Nephron progenitor cell (in vitro differentiated cells): ENCODE data around the gene PALD1.
A peak's percentile ranks its signal among the peaks of the same experiment; 100 is the strongest.

ENCODE experiments used
- DNase-seq: peaks from one replicate; pipeline ENCODE4 v3.0.0; 2021
- H3K27ac Mint-ChIP-seq: 2 replicates; pipeline ENCODE4 v1.8.0; 2021; ENCODE audit warnings: mild to moderate bottlenecking, moderate library complexity, mixed read lengths
- H3K27me3 Mint-ChIP-seq: 2 replicates; pipeline ENCODE4 v1.8.0; 2021; ENCODE audit warnings: mild to moderate bottlenecking, low read depth, mixed read lengths; ENCODE audit not compliant: poor library complexity
- H3K36me3 Mint-ChIP-seq: 2 replicates; pipeline ENCODE4 v1.8.0; 2021; ENCODE audit warnings: low read depth, mixed read lengths
- H3K4me1 Mint-ChIP-seq: 2 replicates; pipeline ENCODE4 v1.8.0; 2021; ENCODE audit warnings: mixed read lengths
- H3K4me3 Mint-ChIP-seq: 2 replicates; pipeline ENCODE4 v1.8.0; 2021; ENCODE audit warnings: mild to moderate bottlenecking, moderate library complexity, mixed read lengths
- H3K9me3 Mint-ChIP-seq: 2 replicates; pipeline ENCODE4 v1.8.0; 2021; ENCODE audit warnings: mild to moderate bottlenecking, moderate library complexity, mixed read lengths
- CTCF ChIP-seq: fragments of 200-600 bp; sonication (generic); IDR thresholded peaks from 2 replicates; pipeline ENCODE4 v1.5.0; 2021; ENCODE audit warnings: antibody characterized with exemption

The PALD1 gene

GRCh38 chr10:70442332-70442988 lies 36.1 kb upstream of the PALD1 start:
- H3K4me3 Mint-ChIP-seq: peak overlapping the region; percentile 39

GRCh38 chr10:70444744-70445143 lies 33.8 kb upstream of the PALD1 start:
- Mint-ChIP-seq H3K4me3 (no peak overlapping the region), H3K27ac (no peak overlapping the region), H3K4me1 (peaks cover 56% of the 10 kb centered on the region), H3K27me3 (peaks cover 58% of the 10 kb centered on the region), H3K36me3 (no peaks in the 10 kb centered on the region), H3K9me3 (no peaks in the 10 kb centered on the region)
- no peak for DNase-seq
- no peak for TF ChIP-seq CTCF

More at GRCh38 chr10:70442332-70442988, 36.1 kb upstream of the PALD1 start:
- DNase-seq: no peak
- Mint-ChIP-seq H3K27me3 (peaks cover 76% of the 10 kb centered on the region), H3K36me3 (no peaks in the 10 kb centered on the region), H3K27ac (peak overlapping the region; percentile 51), H3K4me1 (peaks cover 52% of the 10 kb centered on the region), H3K9me3 (no peaks in the 10 kb centered on the region)
- TF ChIP-seq CTCF: no peak

- H3K9me3 Mint-ChIP-seq: no peaks in the 10 kb centered on the region
- no peak overlapping the region for H3K4me3 Mint-ChIP-seq
- H3K27me3 Mint-ChIP-seq: peaks cover 48% of the 10 kb centered on the region
- no peak for TF ChIP-seq CTCF
- no peaks in the 10 kb centered on the region for H3K36me3 Mint-ChIP-seq
- H3K27ac Mint-ChIP-seq: peak overlapping the region; percentile 76
- no peak for DNase-seq
- peaks cover 53% of the 10 kb centered on the region for H3K4me1 Mint-ChIP-seq
These were observed 32.6 kb upstream of the PALD1 start for GRCh38 chr10:70445718-70446657.

- DNase-seq: no peak
- Mint-ChIP-seq H3K27me3 (peaks cover 30% of the 10 kb centered on the region), H3K4me1 (peaks cover 44% of the 10 kb centered on the region), H3K4me3 (peak overlapping the region; percentile 52), H3K27ac (no peak overlapping the region), H3K9me3 (no peaks in the 10 kb centered on the region), H3K36me3 (no peaks in the 10 kb centered on the region)
- no peak for TF ChIP-seq CTCF
These were observed 30.3 kb upstream of the PALD1 start for GRCh38 chr10:70448236-70448635.

GRCh38 chr10:70455213-70455630 lies 23.3 kb upstream of the PALD1 start:
- peaks cover 59% of the 10 kb centered on the region for H3K27me3 Mint-ChIP-seq
- TF ChIP-seq CTCF: no peak
- no peak overlapping the region for H3K27ac Mint-ChIP-seq
- H3K4me1 Mint-ChIP-seq: peaks cover 38% of the 10 kb centered on the region
- H3K4me3 Mint-ChIP-seq: no peak overlapping the region
- no peaks in the 10 kb centered on the region for H3K9me3 Mint-ChIP-seq
- DNase-seq: no peak
- no peaks in the 10 kb centered on the region for H3K36me3 Mint-ChIP-seq
